ENCODE results near the gene ISY1.
"Not testable (repeated sequence)": the region's sequence is repeated elsewhere in the genome, so short reads cannot be mapped to it uniquely, and the experiment has no call there.

Gene ISY1

GRCh38 chr3:129121016-129121791, 39.7 kb downstream of the ISY1 start:
- peak overlapping the region; percentile 83 to 94 for H3K27ac Mint-ChIP-seq
- no peaks in the 10 kb centered on the region for H3K9me3 Mint-ChIP-seq
- peak overlapping the region; percentile 93 for H3K4me3 Mint-ChIP-seq
- peaks cover 42% of the 10 kb centered on the region for H3K36me3 Mint-ChIP-seq (ENCODE audit: insufficient read depth)
- DNase-seq (peak; percentile 25 to 44 (median 36)), ATAC-seq (replicated peaks) (peak; percentile 18)
- H3K27me3 Mint-ChIP-seq, result no peaks in the 10 kb centered on the region
- peaks cover 40 to 52% of the 10 kb centered on the region in 2 donors for H3K4me1 Mint-ChIP-seq (ENCODE audit: low read depth in 2 of 2)

- H3K27ac Mint-ChIP-seq, result peak overlapping the region; percentile 82 to 94
- H3K9me3 Mint-ChIP-seq, result no peaks in the 10 kb centered on the region
- peak overlapping the region; percentile 93 for H3K4me3 Mint-ChIP-seq
- no peaks in the 10 kb centered on the region for H3K27me3 Mint-ChIP-seq
- peak; percentile 69 for ATAC-seq (replicated peaks)
- peaks cover 41 to 56% of the 10 kb centered on the region in 2 donors for H3K4me1 Mint-ChIP-seq (ENCODE audit: low read depth in 2 of 2)
- peak; percentile 86 to 89 (median 88) for DNase-seq
- peaks cover 40% of the 10 kb centered on the region for H3K36me3 Mint-ChIP-seq (ENCODE audit: insufficient read depth)
These were observed 40.4 kb downstream of the ISY1 start for GRCh38 chr3:129120254-129121004.

- DNase-seq, result no peak
- peaks cover 37% of the 10 kb centered on the region for H3K36me3 Mint-ChIP-seq (ENCODE audit: insufficient read depth)
- H3K4me3 Mint-ChIP-seq, result peak overlapping the region; percentile 93
- H3K27me3 Mint-ChIP-seq, result no peaks in the 10 kb centered on the region
- H3K9me3 Mint-ChIP-seq, result no peaks in the 10 kb centered on the region
- peaks cover 44 to 61% of the 10 kb centered on the region in 2 donors for H3K4me1 Mint-ChIP-seq (ENCODE audit: low read depth in 2 of 2)
- no peak for ATAC-seq (replicated peaks)
- H3K27ac Mint-ChIP-seq, result peak overlapping the region; percentile 82 to 94
These were observed 41.3 kb downstream of the ISY1 start for GRCh38 chr3:129119365-129120100.

- peak; percentile 26 to 31 (median 28) for DNase-seq
- H3K27me3 Mint-ChIP-seq, result no peaks in the 10 kb centered on the region
- H3K9me3 Mint-ChIP-seq, result no peaks in the 10 kb centered on the region
- peaks cover 36% of the 10 kb centered on the region for H3K36me3 Mint-ChIP-seq (ENCODE audit: insufficient read depth)
- peak overlapping the region; percentile 50 to 94 for H3K27ac Mint-ChIP-seq
- H3K4me1 Mint-ChIP-seq (ENCODE audit: low read depth in 2 of 2), result peaks cover 44 to 61% of the 10 kb centered on the region in 2 donors
- peak; percentile 31 for ATAC-seq (replicated peaks)
- H3K4me3 Mint-ChIP-seq, result peak overlapping the region; percentile 93
These were observed 42.1 kb downstream of the ISY1 start for GRCh38 chr3:129118745-129119144.

GRCh38 chr3:129117134-129117533, 43.7 kb downstream of the ISY1 start:
- H3K4me1 Mint-ChIP-seq (ENCODE audit: low read depth in 2 of 2), result peaks cover 36 to 56% of the 10 kb centered on the region in 2 donors

GRCh38 chr3:129116482-129116946, 44.3 kb downstream of the ISY1 start:
- ATAC-seq (replicated peaks) (no peak), DNase-seq (no peak)
- Mint-ChIP-seq H3K36me3 (ENCODE audit: insufficient read depth) (peaks cover 35% of the 10 kb centered on the region), H3K9me3 (no peaks in the 10 kb centered on the region), H3K4me3 (peak overlapping the region; percentile 45 to 49), H3K27ac (peak overlapping the region in 1 of 2 donors; percentile 23), H3K27me3 (no peaks in the 10 kb centered on the region), H3K4me1 (ENCODE audit: low read depth in 2 of 2) (peaks cover 36 to 52% of the 10 kb centered on the region in 2 donors)

More at GRCh38 chr3:129117134-129117533, 43.7 kb downstream of the ISY1 start:
- DNase-seq (no peak), ATAC-seq (replicated peaks) (no peak)
- Mint-ChIP-seq H3K4me3 (no peak overlapping the region), H3K9me3 (no peaks in the 10 kb centered on the region), H3K27ac (no peak overlapping the region), H3K27me3 (no peaks in the 10 kb centered on the region), H3K36me3 (ENCODE audit: insufficient read depth) (peaks cover 40% of the 10 kb centered on the region)

GRCh38 chr3:129114455-129114854, 46.4 kb downstream of the ISY1 start:
- Mint-ChIP-seq H3K27ac (no peak overlapping the region), H3K36me3 (ENCODE audit: insufficient read depth) (peaks cover 42% of the 10 kb centered on the region), H3K27me3 (no peaks in the 10 kb centered on the region)

GRCh38 chr3:129112308-129113052, 48.4 kb downstream of the ISY1 start:
- no peak overlapping the region for H3K4me3 Mint-ChIP-seq
- peaks cover 23 to 36% of the 10 kb centered on the region in 2 donors for H3K4me1 Mint-ChIP-seq (ENCODE audit: low read depth in 2 of 2)
- H3K36me3 Mint-ChIP-seq (ENCODE audit: insufficient read depth), result peaks cover 51% of the 10 kb centered on the region
- ATAC-seq (replicated peaks) (no peak), DNase-seq (no peak)
- no peaks in the 10 kb centered on the region for H3K9me3 Mint-ChIP-seq
- H3K27me3 Mint-ChIP-seq, result no peaks in the 10 kb centered on the region
- H3K27ac Mint-ChIP-seq, result no peak overlapping the region

More at GRCh38 chr3:129114455-129114854, 46.4 kb downstream of the ISY1 start:
- DNase-seq, result no peak
- no peak overlapping the region for H3K4me3 Mint-ChIP-seq
- H3K9me3 Mint-ChIP-seq, result no peaks in the 10 kb centered on the region
- peaks cover 27 to 41% of the 10 kb centered on the region in 2 donors for H3K4me1 Mint-ChIP-seq (ENCODE audit: low read depth in 2 of 2)
- no peak for ATAC-seq (replicated peaks)

- Mint-ChIP-seq H3K27ac (peak overlapping the region in 1 of 2 donors; percentile 35), H3K4me1 (ENCODE audit: low read depth in 2 of 2) (peaks cover 22 to 26% of the 10 kb centered on the region in 2 donors), H3K36me3 (ENCODE audit: insufficient read depth) (peaks cover 55% of the 10 kb centered on the region)
- H3K4me3 Mint-ChIP-seq; ATAC-seq (replicated peaks); H3K9me3 Mint-ChIP-seq; DNase-seq; H3K27me3 Mint-ChIP-seq: not testable (repeated sequence)
These were observed 49.6 kb downstream of the ISY1 start for GRCh38 chr3:129111076-129111780.

GRCh38 chr3:129107793-129108192, 53.1 kb downstream of the ISY1 start:
- H3K4me3 Mint-ChIP-seq, result peak overlapping the region in 1 of 2 donors; percentile 21
- peaks cover 31 to 38% of the 10 kb centered on the region in 2 donors for H3K4me1 Mint-ChIP-seq (ENCODE audit: low read depth in 2 of 2)
- H3K27ac Mint-ChIP-seq, result peak overlapping the region; percentile 58 to 71
- ATAC-seq (replicated peaks), result no peak
- no peak for DNase-seq
- no peaks in the 10 kb centered on the region for H3K27me3 Mint-ChIP-seq
- H3K36me3 Mint-ChIP-seq (ENCODE audit: insufficient read depth), result peaks cover 47% of the 10 kb centered on the region
- H3K9me3 Mint-ChIP-seq, result no peaks in the 10 kb centered on the region

GRCh38 chr3:129106866-129107565, 53.8 kb downstream of the ISY1 start:
- Mint-ChIP-seq H3K4me3 (no peak overlapping the region), H3K27me3 (no peaks in the 10 kb centered on the region), H3K27ac (peak overlapping the region in 1 of 2 donors; percentile 71), H3K4me1 (ENCODE audit: low read depth in 2 of 2) (peaks cover 33 to 40% of the 10 kb centered on the region in 2 donors), H3K9me3 (no peaks in the 10 kb centered on the region), H3K36me3 (ENCODE audit: insufficient read depth) (peaks cover 43% of the 10 kb centered on the region)
- DNase-seq (no peak), ATAC-seq (replicated peaks) (no peak)
